Aorta (tissue), 5 donors: ENCODE results near the gene BAIAP2. TPM values are rescaled to one million over a fixed set of nuclear protein-coding genes. Genes with fewer than 3 reads are reported as not detected.

Source experiments
- ATAC-seq: fragments of 200-7000 bp; cut with Tn5 transposase; one replicate; pipeline ENCODE4 v1.9.1; 2022; ENCODE audit warnings: moderate library complexity; ENCODE audit not compliant: low FRiP score
- DNase-seq, 2 donors: peaks; one replicate each; pipeline ENCODE4 v3.0.0-alpha.2; 2020
- H3K27ac ChIP-seq, 2 donors: one replicate each; pipeline ENCODE4 v1.5.1; 2013; ENCODE audit warnings: low read length in 2 of 2, mild to moderate bottlenecking in 2 of 2, moderate library complexity in 2 of 2, control low read depth in 1 of 2, inconsistent platforms in 1 of 2, low read depth in 1 of 2
- H3K27me3 ChIP-seq, 2 donors: one replicate each; pipeline ENCODE4 v1.6.1; 2013; ENCODE audit warnings: control low read depth in 1 of 2, low read length in 1 of 2, mild to moderate bottlenecking in 1 of 2, moderate library complexity in 1 of 2; ENCODE audit not compliant: insufficient read depth in 2 of 2, control insufficient read depth in 1 of 2
- H3K36me3 ChIP-seq, 2 donors: one replicate each; pipeline ENCODE4 v1.6.1; 2013; ENCODE audit warnings: control low read depth in 1 of 2, low read length in 1 of 2, mild to moderate bottlenecking in 1 of 2; ENCODE audit not compliant: insufficient read depth in 2 of 2, control insufficient read depth in 1 of 2
- H3K4me1 ChIP-seq, 2 donors: one replicate each; pipeline ENCODE4 v1.6.1; 2013; ENCODE audit warnings: low read length in 2 of 2, control low read depth in 1 of 2, mild to moderate bottlenecking in 1 of 2, moderate library complexity in 1 of 2; ENCODE audit not compliant: insufficient read depth in 2 of 2, control insufficient read depth in 1 of 2
- H3K4me3 ChIP-seq, 2 donors: one replicate each; pipeline ENCODE4 v1.5.1; 2013; ENCODE audit warnings: low read length in 2 of 2, control low read depth in 1 of 2, mild to moderate bottlenecking in 1 of 2
- H3K9me3 ChIP-seq: one replicate; pipeline ENCODE4 v1.6.1; 2013; ENCODE audit warnings: mild to moderate bottlenecking, low read length; ENCODE audit not compliant: control insufficient read depth
- WGBS, 2 donors: extraction: QIAGEN DNeasy Blood & Tissue Kit; methylation state at CpG; one replicate each; pipeline ENCODE4 v1.1.7; 2013; 5-methylcytosine and 5-hydroxymethylcytosine counted together
- intact Hi-C, 2 donors: fragments of 100-400 bp; cut with DNase I; formaldehyde crosslinking; loops; one replicate each; pipeline versions ENCODE4 v1.14.2 to v1.15.0; 2022
- polyA plus RNA-seq, 2 donors: library from polyadenylated mRNA; stranded (reverse); fragments of 200-250 nt; gene quantifications; one replicate each; pipeline ENCODE4 v1.2.3, GENCODE V29; 2013
- total RNA-seq, 2 donors: library from RNA; stranded (reverse); fragmentation: NEBNext Ultra II Directional; extraction: Animal tissue kit (Norgen Biotek cat#: 25700); gene quantifications; one replicate each; pipeline ENCODE4 v1.2.1, GENCODE V29; 2021
- donor health status: healthy with polysubstance abuse.
- donor health status: Bipolar disorder and iron deficiency.
- donor health status: DM: no; HTN: no; CAD: no.
- donor health status: DM: no; HTN: no; CAD: no.
- donor health status: DM: yes; HTN: yes; CAD: no.

Gene BAIAP2
- total and polyA plus RNA-seq, 4 donors = 1.7 to 23.7 (median 14.3) TPM

- Histone ChIP-seq H3K27ac (no peak overlapping the region), H3K36me3 (no peaks in the 10 kb centered on the region), H3K9me3 (no peaks in the 10 kb centered on the region), H3K4me3 (no peak overlapping the region), H3K4me1 (no peaks in the 10 kb centered on the region), H3K27me3 (no peaks in the 10 kb centered on the region)
- peak in 1 of 2 donors; percentile 75 for DNase-seq
- ATAC-seq = peak; percentile 20
- intact Hi-C loops = no loop called here
- 25 to 26% methylated on average over 19 of the region's 19 CpGs for WGBS, 2 donors
These were observed 29.9 kb downstream of the BAIAP2 start for GRCh38 chr17:81064678-81065475.

- WGBS, 2 donors = 91 to 94% methylated on average over 10 of the region's 10 CpGs
- H3K9me3 ChIP-seq = no peaks in the 10 kb centered on the region
- H3K36me3 ChIP-seq = no peaks in the 10 kb centered on the region
- no peak overlapping the region for H3K4me3 ChIP-seq
- DNase-seq (no peak), ATAC-seq (peak; percentile 3)
- no peaks in the 10 kb centered on the region for H3K4me1 ChIP-seq
- no peak overlapping the region for H3K27ac ChIP-seq
- H3K27me3 ChIP-seq = no peaks in the 10 kb centered on the region
- intact Hi-C loops = no loop called here
These were observed 30.5 kb downstream of the BAIAP2 start for GRCh38 chr17:81065500-81065899.

GRCh38 chr17:81066072-81066471, 31.1 kb downstream of the BAIAP2 start:
- Histone ChIP-seq H3K4me1 (no peaks in the 10 kb centered on the region), H3K9me3 (no peaks in the 10 kb centered on the region), H3K27ac (no peak overlapping the region), H3K36me3 (no peaks in the 10 kb centered on the region), H3K27me3 (no peaks in the 10 kb centered on the region), H3K4me3 (no peak overlapping the region)
- no peak for ATAC-seq
- no peak for DNase-seq
- WGBS, 2 donors = 93 to 94% methylated on average over 9 of the region's 9 CpGs
- intact Hi-C loops = no loop called here

- DNase-seq = no peak
- intact Hi-C loops = no loop called here
- WGBS, 2 donors = 94 to 96% methylated on average over 13 to 16 of the region's 16 CpGs
- no peaks in the 10 kb centered on the region for H3K27me3 ChIP-seq
- ATAC-seq = no peak
- H3K4me1 ChIP-seq = no peaks in the 10 kb centered on the region
- H3K4me3 ChIP-seq = no peak overlapping the region
- H3K36me3 ChIP-seq = no peaks in the 10 kb centered on the region
- H3K27ac ChIP-seq = no peak overlapping the region
- H3K9me3 ChIP-seq = no peaks in the 10 kb centered on the region
These were observed 31.9 kb downstream of the BAIAP2 start for GRCh38 chr17:81066771-81067315.

- WGBS, 2 donors = 74 to 85% methylated on average over 20 of the region's 20 CpGs
- Histone ChIP-seq H3K9me3 (no peaks in the 10 kb centered on the region), H3K27me3 (no peaks in the 10 kb centered on the region), H3K27ac (no peak overlapping the region), H3K4me1 (no peaks in the 10 kb centered on the region), H3K36me3 (no peaks in the 10 kb centered on the region), H3K4me3 (no peak overlapping the region)
- ATAC-seq = no peak
- DNase-seq = no peak
- intact Hi-C loops = no loop called here
These were observed 32.5 kb downstream of the BAIAP2 start for GRCh38 chr17:81067391-81067811.

- intact Hi-C loops = no loop called here
- no peak for ATAC-seq
These were observed 33.6 kb downstream of the BAIAP2 start for GRCh38 chr17:81068411-81069134.

GRCh38 chr17:81069135-81069645, 34.2 kb downstream of the BAIAP2 start:
- 73 to 78% methylated on average over 23 of the region's 23 CpGs for WGBS, 2 donors
- ATAC-seq (no peak), DNase-seq (no peak)
- Histone ChIP-seq H3K27ac (no peak overlapping the region), H3K9me3 (no peaks in the 10 kb centered on the region), H3K4me3 (no peak overlapping the region), H3K4me1 (no peaks in the 10 kb centered on the region), H3K27me3 (no peaks in the 10 kb centered on the region), H3K36me3 (no peaks in the 10 kb centered on the region)
- intact Hi-C loops = no loop called here

More at GRCh38 chr17:81068411-81069134, 33.6 kb downstream of the BAIAP2 start:
- DNase-seq = no peak
- Histone ChIP-seq H3K9me3 (no peaks in the 10 kb centered on the region), H3K4me3 (no peak overlapping the region), H3K27ac (no peak overlapping the region), H3K4me1 (no peaks in the 10 kb centered on the region), H3K36me3 (no peaks in the 10 kb centered on the region), H3K27me3 (no peaks in the 10 kb centered on the region)
- 85 to 86% methylated on average over 26 of the region's 26 CpGs for WGBS, 2 donors

- 92 to 94% methylated on average over 23 to 25 of the region's 25 CpGs for WGBS, 2 donors
- Histone ChIP-seq H3K27ac (no peak overlapping the region), H3K4me3 (no peak overlapping the region), H3K4me1 (no peaks in the 10 kb centered on the region), H3K27me3 (no peaks in the 10 kb centered on the region), H3K9me3 (no peaks in the 10 kb centered on the region), H3K36me3 (no peaks in the 10 kb centered on the region)
- intact Hi-C loops = no loop called here
- DNase-seq (no peak), ATAC-seq (no peak)
These were observed 35.7 kb downstream of the BAIAP2 start for GRCh38 chr17:81070541-81071246.
